Body of pancreas (tissue), 4 donors: ENCODE results near the gene CLDN19.

Experiments
- CTCF ChIP-seq, 7 experiments: fragments of 450-650 bp in 4 of 7; fragments of 200-600 bp in 3 of 7; sonication (generic) in 3 of 7; IDR thresholded peaks; one replicate each; pipeline ENCODE4 v1.5.1; 2016 to 2019; ENCODE audit warnings: antibody characterized with exemption in 7 of 7
- POLR2A ChIP-seq, 3 donors: fragments of 450-650 bp; IDR thresholded peaks; one replicate each; pipeline ENCODE4 v1.6.1; 2016; ENCODE audit warnings: antibody characterized with exemption in 3 of 3, mild to moderate bottlenecking in 2 of 3

GRCh38 chr1:42698081-42698813 lies 41.8 kb downstream of the CLDN19 start:
- no peak for TF ChIP-seq POLR2A (IDR thresholded peaks at IDR 0.05)
- no peak for TF ChIP-seq CTCF (IDR thresholded peaks at IDR 0.05)
